Lung (tissue), 16 donors: ENCODE data around the gene GBP6. TPM values are rescaled to one million over a fixed set of nuclear protein-coding genes. Genes with fewer than 3 reads are reported as not detected.
A peak's percentile ranks its signal among the peaks of the same experiment; 100 is the strongest.

Source experiments
- ATAC-seq: fragments of 200-7000 bp; cut with Tn5 transposase; one replicate; pipeline ENCODE4 v1.9.1; 2020; ENCODE audit warnings: moderate number of reproducible peaks; ENCODE audit not compliant: insufficient read depth, low FRiP score
- DNase-seq, 3 donors: peaks; one replicate each; pipeline ENCODE4 v3.0.0-alpha.2; 2013 to 2017
- H3K27ac ChIP-seq, 2 donors: one replicate each; pipeline ENCODE4 v1.5.1; 2013; ENCODE audit warnings: mild to moderate bottlenecking in 2 of 2, moderate library complexity in 2 of 2, control low read depth in 1 of 2, inconsistent platforms in 1 of 2, low read depth in 1 of 2, low read length in 1 of 2
- H3K27me3 ChIP-seq, 3 donors: one replicate each; pipeline ENCODE4 v1.5.1; 2013; ENCODE audit warnings: low read length in 2 of 3; ENCODE audit not compliant: control insufficient read depth in 3 of 3, insufficient read depth in 3 of 3
- H3K36me3 ChIP-seq, 4 donors: one replicate each; pipeline ENCODE4 v1.5.1; 2013; ENCODE audit warnings: low read length in 4 of 4, mild to moderate bottlenecking in 1 of 4, moderate library complexity in 1 of 4; ENCODE audit not compliant: control insufficient read depth in 4 of 4, insufficient read depth in 4 of 4
- H3K4me1 ChIP-seq, 5 donors: one replicate each; pipeline ENCODE4 v1.5.1; 2013; ENCODE audit warnings: low read length in 5 of 5, mild to moderate bottlenecking in 2 of 5, moderate library complexity in 1 of 5; ENCODE audit not compliant: control insufficient read depth in 5 of 5, insufficient read depth in 5 of 5
- H3K4me3 ChIP-seq: one replicate; pipeline ENCODE4 v1.5.1; 2013; ENCODE audit warnings: mild to moderate bottlenecking, control low read depth, moderate library complexity
- H3K9ac ChIP-seq, 2 donors: one replicate each; pipeline ENCODE4 v1.5.1; 2013; ENCODE audit warnings: low read length in 2 of 2, control low read depth in 1 of 2; ENCODE audit not compliant: insufficient read depth in 1 of 2
- H3K9me3 ChIP-seq, 4 donors: one replicate each; pipeline ENCODE4 v1.5.1; 2013; ENCODE audit warnings: low read length in 3 of 4, mild to moderate bottlenecking in 1 of 4, moderate library complexity in 1 of 4; ENCODE audit not compliant: control insufficient read depth in 4 of 4, insufficient read depth in 3 of 4
- WGBS, 2 donors: extraction: QIAGEN DNeasy Blood & Tissue Kit; methylation state at CpG; one replicate each; pipeline ENCODE4 v1.1.7; 2013; 5-methylcytosine and 5-hydroxymethylcytosine counted together
- long read RNA-seq, 5 donors: transcript quantifications; one replicate each; lab custom pipeline, GENCODE V29; 2026
- polyA plus RNA-seq, 2 donors: library from polyadenylated mRNA; stranded (reverse); fragments of 200-250 nt; gene quantifications; one replicate each; pipeline ENCODE4 v1.2.1, GENCODE V29; 2013
- total RNA-seq, 2 donors: library from RNA; depleted of rRNA in 1 of 2; stranded (reverse); fragments of >200 nt in 1 of 2; gene quantifications; one replicate each; pipeline ENCODE4 v1.2.1, GENCODE V29; 2014 to 2021
- TF ChIP-seq, protein P1 (sequence below): IDR thresholded peaks from 2 replicates; pipeline ENCODE4 v1.5.1; 2012; ENCODE audit warnings: mild to moderate bottlenecking; ENCODE audit errors: control extremely low read depth, extremely low read depth
- donor health status: control.
- donor health status: control.
- donor health status: Bipolar disorder and iron deficiency.
- donor health status: healthy.
- donor health status: DM: yes; HTN: yes; CAD: no.

The GBP6 gene, protein sequence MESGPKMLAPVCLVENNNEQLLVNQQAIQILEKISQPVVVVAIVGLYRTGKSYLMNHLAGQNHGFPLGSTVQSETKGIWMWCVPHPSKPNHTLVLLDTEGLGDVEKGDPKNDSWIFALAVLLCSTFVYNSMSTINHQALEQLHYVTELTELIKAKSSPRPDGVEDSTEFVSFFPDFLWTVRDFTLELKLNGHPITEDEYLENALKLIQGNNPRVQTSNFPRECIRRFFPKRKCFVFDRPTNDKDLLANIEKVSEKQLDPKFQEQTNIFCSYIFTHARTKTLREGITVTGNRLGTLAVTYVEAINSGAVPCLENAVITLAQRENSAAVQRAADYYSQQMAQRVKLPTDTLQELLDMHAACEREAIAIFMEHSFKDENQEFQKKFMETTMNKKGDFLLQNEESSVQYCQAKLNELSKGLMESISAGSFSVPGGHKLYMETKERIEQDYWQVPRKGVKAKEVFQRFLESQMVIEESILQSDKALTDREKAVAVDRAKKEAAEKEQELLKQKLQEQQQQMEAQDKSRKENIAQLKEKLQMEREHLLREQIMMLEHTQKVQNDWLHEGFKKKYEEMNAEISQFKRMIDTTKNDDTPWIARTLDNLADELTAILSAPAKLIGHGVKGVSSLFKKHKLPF
- 1 to 10 TPM in 1 of 2 donors, under 1 TPM in 1; 0.98 to 1.3 TPM for total RNA-seq
- 1 to 10 TPM in 1 of 2 donors, under 1 TPM in 1; 0.61 to 1.3 TPM for polyA plus RNA-seq
- long read RNA-seq, donor 1: 0 reads
- long read RNA-seq, donor 2: 0 reads
- long read RNA-seq, donor 3: 0 reads
- long read RNA-seq, donor 4: 0 reads
- long read RNA-seq, donor 5: 0 reads

DNA sequence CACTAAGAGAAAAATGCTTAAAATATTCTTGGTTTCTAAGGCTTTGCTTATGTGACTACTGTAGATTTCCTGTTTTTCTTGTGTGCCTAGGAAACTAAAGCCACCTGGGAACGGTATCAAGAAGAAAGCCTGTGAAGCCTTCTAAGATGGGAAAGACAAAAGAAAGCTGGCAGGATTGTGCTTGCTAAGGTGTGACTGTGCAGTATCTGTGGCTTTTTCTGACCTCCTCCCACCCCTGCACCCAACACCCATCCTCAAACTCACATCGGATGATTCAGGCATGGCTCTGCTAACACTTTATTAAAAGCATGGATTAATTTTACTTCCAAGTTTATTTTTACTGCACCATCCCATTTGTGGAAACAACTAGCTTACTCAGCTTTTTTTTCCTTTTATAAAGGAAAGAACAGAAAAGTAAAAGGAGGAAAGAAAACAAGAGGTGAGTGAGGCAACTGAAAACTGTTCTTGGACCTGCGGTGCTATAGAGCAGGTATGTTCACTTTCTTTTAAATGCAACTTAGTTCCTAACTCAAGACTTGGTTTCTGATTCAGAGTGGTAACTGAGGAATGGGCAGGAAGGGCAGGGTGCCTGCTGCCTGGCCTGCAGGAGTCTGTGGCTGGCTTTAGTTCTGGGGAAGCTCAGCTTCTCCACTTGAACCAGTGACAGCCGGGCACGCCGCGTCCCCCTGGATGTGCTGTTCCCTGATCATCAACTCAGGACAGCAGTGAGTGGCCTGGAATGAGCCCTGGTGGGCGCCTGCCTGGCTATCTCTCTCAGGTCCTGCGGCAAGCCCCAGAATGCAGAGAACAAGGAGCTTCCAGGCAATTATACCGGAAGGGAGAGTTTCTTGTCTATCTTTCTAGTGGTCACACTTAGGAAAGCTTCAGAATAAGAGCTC is at the start of gene GBP6:
TSS of gene GBP6 (plus strand) at position 422 of the 899 bp plus-strand sequence. CDS start 4,493 bp downstream, outside the sequence.
- peaks cover 0 to 3% (median 0%) of the 10 kb centered on the region in 5 donors for H3K4me1 ChIP-seq
- ATAC-seq (no peak), DNase-seq (peak in 2 of 3 donors; percentile 16 to 34)
- H3K4me3 ChIP-seq: no peak within 1 kb of the TSS
- TF ChIP-seq, protein P1, sequence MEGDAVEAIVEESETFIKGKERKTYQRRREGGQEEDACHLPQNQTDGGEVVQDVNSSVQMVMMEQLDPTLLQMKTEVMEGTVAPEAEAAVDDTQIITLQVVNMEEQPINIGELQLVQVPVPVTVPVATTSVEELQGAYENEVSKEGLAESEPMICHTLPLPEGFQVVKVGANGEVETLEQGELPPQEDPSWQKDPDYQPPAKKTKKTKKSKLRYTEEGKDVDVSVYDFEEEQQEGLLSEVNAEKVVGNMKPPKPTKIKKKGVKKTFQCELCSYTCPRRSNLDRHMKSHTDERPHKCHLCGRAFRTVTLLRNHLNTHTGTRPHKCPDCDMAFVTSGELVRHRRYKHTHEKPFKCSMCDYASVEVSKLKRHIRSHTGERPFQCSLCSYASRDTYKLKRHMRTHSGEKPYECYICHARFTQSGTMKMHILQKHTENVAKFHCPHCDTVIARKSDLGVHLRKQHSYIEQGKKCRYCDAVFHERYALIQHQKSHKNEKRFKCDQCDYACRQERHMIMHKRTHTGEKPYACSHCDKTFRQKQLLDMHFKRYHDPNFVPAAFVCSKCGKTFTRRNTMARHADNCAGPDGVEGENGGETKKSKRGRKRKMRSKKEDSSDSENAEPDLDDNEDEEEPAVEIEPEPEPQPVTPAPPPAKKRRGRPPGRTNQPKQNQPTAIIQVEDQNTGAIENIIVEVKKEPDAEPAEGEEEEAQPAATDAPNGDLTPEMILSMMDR: no peak
- no peaks in the 10 kb centered on the region for H3K36me3 ChIP-seq
- no peaks in the 10 kb centered on the region for H3K9me3 ChIP-seq
- peaks cover 0 to 2% (median 0%) of the 10 kb centered on the region in 3 donors for H3K27me3 ChIP-seq
- H3K27ac ChIP-seq: peak within 1 kb of the TSS in 1 of 2 donors; percentile 4
- 53 to 72% methylated on average over 10 of the region's 10 CpGs for WGBS, 2 donors
- H3K9ac ChIP-seq: no peak within 1 kb of the TSS

DNA sequence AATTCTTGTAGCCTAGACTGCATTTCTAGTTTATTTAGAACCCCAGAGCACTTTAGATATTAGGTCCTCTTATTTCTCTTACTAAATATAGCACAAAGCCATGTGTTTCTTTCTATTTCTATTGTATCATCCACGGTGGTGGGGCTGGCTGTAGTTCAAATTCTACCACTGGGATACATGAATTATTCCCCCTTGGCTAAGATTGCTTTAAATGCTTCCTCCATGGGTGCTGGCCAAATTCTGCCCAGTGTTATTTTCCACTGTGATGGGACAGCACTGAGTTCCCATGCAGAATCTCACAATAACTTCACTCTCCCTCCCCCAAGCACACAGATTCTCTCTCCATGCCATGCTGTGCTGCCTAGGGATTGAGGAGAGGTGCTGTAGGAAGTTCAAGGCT is 41.5 kb upstream of the GBP6 start:
- Histone ChIP-seq H3K27ac (no peak overlapping the region), H3K9ac (no peak overlapping the region), H3K4me1 (peaks cover 0 to 8% (median 0%) of the 10 kb centered on the region in 5 donors), H3K36me3 (no peaks in the 10 kb centered on the region), H3K27me3 (no peaks in the 10 kb centered on the region), H3K9me3 (peaks cover 0 to 2% (median 0%) of the 10 kb centered on the region in 4 donors), H3K4me3 (no peak overlapping the region)
- DNase-seq (no peak), ATAC-seq (no peak)
- WGBS, 2 donors: 41 to 66% methylated on average over 1 of the region's 1 CpG
- TF ChIP-seq, protein P1: no peak

DNA sequence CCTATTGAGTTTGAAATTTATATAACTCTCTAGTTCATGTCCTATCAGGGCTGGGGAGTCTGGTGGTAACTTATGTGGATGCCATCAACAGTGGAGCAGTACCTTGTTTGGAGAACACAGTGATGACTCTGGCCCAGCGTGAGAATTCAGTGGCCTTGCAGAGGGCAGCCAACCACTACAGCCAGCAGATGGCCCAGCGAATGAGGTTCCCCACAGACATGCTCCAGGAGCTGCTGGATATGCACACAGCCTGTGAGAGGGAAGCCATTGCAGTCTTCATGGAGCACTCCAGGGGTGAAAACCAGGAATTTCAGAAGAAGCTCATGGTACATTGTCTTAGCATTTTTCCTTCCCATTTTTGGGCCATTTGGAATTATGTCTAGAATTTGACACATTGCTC is 32.0 kb upstream of the GBP6 start:
- TF ChIP-seq, protein P1: no peak
- peaks cover 0 to 3% (median 1%) of the 10 kb centered on the region in 4 donors for H3K9me3 ChIP-seq
- no peak overlapping the region for H3K4me3 ChIP-seq
- no peak for DNase-seq
- H3K27me3 ChIP-seq: no peaks in the 10 kb centered on the region
- H3K4me1 ChIP-seq: no peaks in the 10 kb centered on the region
- H3K9ac ChIP-seq: no peak overlapping the region
- no peak overlapping the region for H3K27ac ChIP-seq
- no peak for ATAC-seq
- 92 to 93% methylated on average over 2 of the region's 2 CpGs for WGBS, 2 donors
- no peaks in the 10 kb centered on the region for H3K36me3 ChIP-seq
